Caco-2 (cell line): ENCODE measurements around the gene BTN1A1. TPM values are rescaled to one million over a fixed set of nuclear protein-coding genes. Genes with fewer than 3 reads are reported as not detected.
A peak's percentile ranks its signal among the peaks of the same experiment; 100 is the strongest.

Source experiments
- BruUV-seq: library from RNA; stranded (reverse); fragments of 400-500 nt; replicated peaks from 2 replicates; lab custom pipeline; 2021; lab: Mats Ljungman, UMichigan
- CTCF ChIA-PET: fragments of 300-600 bp; sonication (Branson Sonifier 250); formaldehyde crosslinking; loops from one replicate; lab custom pipeline; 2022; ENCODE audit warnings: antibody characterized with exemption; lab: Charles Lee
- POLR2A ChIA-PET: fragments of 300-600 bp; sonication (Branson Sonifier 250); formaldehyde crosslinking; loops from one replicate; lab custom pipeline; 2022; ENCODE audit warnings: antibody characterized with exemption; lab: Charles Lee
- DNase-seq, 2 experiments: peaks; one replicate each; pipeline versions ENCODE4 v3.0.0 to v3.0.0-alpha.2; 2020 to 2022
- H3K27me3 ChIP-seq: replicated peaks from 2 replicates; pipeline ENCODE4 v1.6.0; 2011; ENCODE audit warnings: low read length; ENCODE audit not compliant: control insufficient read depth, insufficient read depth
- H3K36me3 ChIP-seq: 2 replicates; pipeline ENCODE4 v1.5.1; 2011; ENCODE audit warnings: low read length; ENCODE audit not compliant: control insufficient read depth, insufficient read depth
- H3K4me1 ChIP-seq: fragments of 250-450 bp; sonication (Bioruptor Pico); 2 replicates; pipeline ENCODE4 v1.5.1; 2020; ENCODE audit warnings: mild to moderate bottlenecking
- H3K4me3 ChIP-seq: 2 replicates; pipeline ENCODE4 v1.5.1; 2011; ENCODE audit warnings: low read depth, mild to moderate bottlenecking, control low read depth, low read length
- H3K9me3 ChIP-seq: fragments of 250-450 bp; sonication (Bioruptor Pico); 2 replicates; pipeline ENCODE4 v1.5.1; 2020; ENCODE audit warnings: mild to moderate bottlenecking, moderate library complexity
- H3K27ac Mint-ChIP-seq: one replicate; pipeline ENCODE4 v1.8.0; 2022; ENCODE audit warnings: mixed read lengths; ENCODE audit not compliant: unreplicated experiment
- H3K27me3 Mint-ChIP-seq: one replicate; pipeline ENCODE4 v1.8.0; 2022; ENCODE audit warnings: mixed read lengths; ENCODE audit not compliant: insufficient read depth, unreplicated experiment
- H3K36me3 Mint-ChIP-seq: one replicate; pipeline ENCODE4 v1.8.0; 2022; ENCODE audit warnings: mild to moderate bottlenecking, mixed read lengths; ENCODE audit not compliant: insufficient read depth, unreplicated experiment
- H3K4me1 Mint-ChIP-seq: one replicate; pipeline ENCODE4 v1.8.0; 2022; ENCODE audit warnings: low read depth, mixed read lengths; ENCODE audit not compliant: unreplicated experiment
- H3K4me3 Mint-ChIP-seq: one replicate; pipeline ENCODE4 v1.8.0; 2022; ENCODE audit warnings: mild to moderate bottlenecking, moderate library complexity, mixed read lengths; ENCODE audit not compliant: unreplicated experiment
- H3K9me3 Mint-ChIP-seq: one replicate; pipeline ENCODE4 v1.8.0; 2022; ENCODE audit warnings: mixed read lengths; ENCODE audit not compliant: unreplicated experiment
- CTCF ChIP-seq, 2 experiments: fragments of 200-600 bp in 1 of 2; IDR thresholded peaks; 1 replicate in 1 of 2; 2 replicates in 1 of 2; pipeline versions ENCODE4 v1.5.1 to v1.8.0; 2011 to 2022; ENCODE audit warnings: antibody characterized with exemption in 1 of 2, control low read depth in 1 of 2, inconsistent platforms in 1 of 2, low read depth in 1 of 2, low read length in 1 of 2, mild to moderate bottlenecking in 1 of 2, moderate library complexity in 1 of 2; ENCODE audit not compliant: insufficient read depth in 1 of 2, severe bottlenecking in 1 of 2, unreplicated experiment in 1 of 2
- intact Hi-C: fragments of 100-400 bp; cut with micrococcal nuclease; formaldehyde crosslinking; loops from one replicate; pipeline ENCODE4 v1.10.0; 2022; ENCODE audit not compliant: unreplicated experiment
- total RNA-seq: library from RNA; stranded (reverse); gene quantifications from 2 replicates; pipeline ENCODE4 v1.2.3, GENCODE V29; 2022

Gene BTN1A1
- total RNA-seq, 1 experiment from 2014 or later = 7.3 TPM

GRCh38 chr6:26473429-26473757 lies 26.7 kb upstream of the BTN1A1 start:
- Histone ChIP-seq H3K9me3 (no peaks in the 10 kb centered on the region; the same call in 1 of the 2 replicates), H3K4me3 (no peak overlapping the region; the same call in 1 of the 2 replicates), H3K36me3 (no peaks in the 10 kb centered on the region), H3K27me3 (no peaks in the 10 kb centered on the region), H3K4me1 (peaks cover 35% of the 10 kb centered on the region)
- H3K4me1 Mint-ChIP-seq = peaks cover 18% of the 10 kb centered on the region
- BruUV-seq = no TSS peak
- peak overlapping the region; percentile 73 for H3K4me3 Mint-ChIP-seq
- no peak for TF ChIP-seq CTCF (IDR thresholded peaks at IDR 0.05; ENCODE audit: insufficient read depth in 1 of 2, low read depth in 1 of 2, low read length in 1 of 2, severe bottlenecking in 1 of 2, unreplicated experiment in 1 of 2)
- H3K27ac Mint-ChIP-seq = peak overlapping the region; percentile 77
- CTCF ChIA-PET = interaction anchor here (2.1 kb wide), 1 partner anchor 132 kb away, joined by 12 read pairs; no protein-coding TSS in a partner anchor
- intact Hi-C loops = no loop called here
- POLR2A ChIA-PET = interaction anchor here (1.1 kb wide), 2 partner anchors 17 to 29 kb away, joined by 5 read pairs; no protein-coding TSS in a partner anchor
- no peak for DNase-seq
- H3K36me3 Mint-ChIP-seq = peaks cover 7% of the 10 kb centered on the region
- H3K27me3 Mint-ChIP-seq = no peaks in the 10 kb centered on the region
- peaks cover 12% of the 10 kb centered on the region for H3K9me3 Mint-ChIP-seq

- H3K27me3 Mint-ChIP-seq = no peaks in the 10 kb centered on the region
- CTCF ChIA-PET = interaction anchor here (2.1 kb wide), 1 partner anchor 132 kb away, joined by 12 read pairs; no protein-coding TSS in a partner anchor
- H3K27ac Mint-ChIP-seq = peak overlapping the region; percentile 77
- no TSS peak for BruUV-seq
- Histone ChIP-seq H3K4me1 (peaks cover 40% of the 10 kb centered on the region), H3K27me3 (no peaks in the 10 kb centered on the region), H3K9me3 (no peaks in the 10 kb centered on the region; the same call in 1 of the 2 replicates), H3K36me3 (no peaks in the 10 kb centered on the region), H3K4me3 (peak overlapping the region; percentile 39)
- H3K4me3 Mint-ChIP-seq = peak overlapping the region; percentile 73
- H3K4me1 Mint-ChIP-seq = peaks cover 23% of the 10 kb centered on the region
- peaks cover 12% of the 10 kb centered on the region for H3K9me3 Mint-ChIP-seq
- POLR2A ChIA-PET = interaction anchor here (0.7 to 1.1 kb wide), 3 partner anchors 17 to 77 kb away, joined by 3 to 5 read pairs (median 5); no protein-coding TSS in a partner anchor
- no peak for TF ChIP-seq CTCF (IDR thresholded peaks at IDR 0.05; ENCODE audit: insufficient read depth in 1 of 2, low read depth in 1 of 2, low read length in 1 of 2, severe bottlenecking in 1 of 2, unreplicated experiment in 1 of 2)
- intact Hi-C loops = loop anchor here (2.0 kb wide), 2 partner anchors 17 to 41 kb away; no protein-coding TSS in a partner anchor
- DNase-seq = peak; percentile 63 to 68
- peaks cover 8% of the 10 kb centered on the region for H3K36me3 Mint-ChIP-seq
Observed at GRCh38 chr6:26473758-26474438, 26.2 kb upstream of the BTN1A1 start.

GRCh38 chr6:26474439-26474881 lies 25.6 kb upstream of the BTN1A1 start:
- peak overlapping the region; percentile 39 for H3K4me3 ChIP-seq
- TF ChIP-seq CTCF (IDR thresholded peaks at IDR 0.05; ENCODE audit: insufficient read depth in 1 of 2, low read depth in 1 of 2, low read length in 1 of 2, severe bottlenecking in 1 of 2, unreplicated experiment in 1 of 2) = no peak
- Mint-ChIP-seq H3K9me3 (peaks cover 12% of the 10 kb centered on the region), H3K4me1 (peaks cover 27% of the 10 kb centered on the region), H3K27ac (peak overlapping the region; percentile 77), H3K36me3 (peaks cover 6% of the 10 kb centered on the region), H3K4me3 (peak overlapping the region; percentile 73), H3K27me3 (no peaks in the 10 kb centered on the region)
- no peaks in the 10 kb centered on the region for H3K36me3 ChIP-seq
- TSS peak; percentile 14 for BruUV-seq
- CTCF ChIA-PET = interaction anchor here (2.1 kb wide), 1 partner anchor 133 kb away, joined by 12 read pairs; no protein-coding TSS in a partner anchor
- peaks cover 45% of the 10 kb centered on the region for H3K4me1 ChIP-seq
- POLR2A ChIA-PET = interaction anchor here (0.7 to 1.1 kb wide), 4 partner anchors 16 to 76 kb away, joined by 3 to 5 read pairs (median 4); no protein-coding TSS in a partner anchor
- H3K9me3 ChIP-seq = no peaks in the 10 kb centered on the region; the same call in 1 of the 2 replicates
- DNase-seq = no peak
- H3K27me3 ChIP-seq = no peaks in the 10 kb centered on the region
- intact Hi-C loops = loop anchor here (2.0 kb wide), 2 partner anchors 16 to 40 kb away; no protein-coding TSS in a partner anchor
